Keratinocyte (primary cell): Measurements from ENCODE around the gene OXNAD1. TPM values are rescaled to one million over a fixed set of nuclear protein-coding genes. Genes with fewer than 3 reads are reported as not detected.

Experiments
- DNase-seq: peaks from one replicate; pipeline ENCODE4 v3.0.0-alpha.2; 2011; ENCODE audit warnings: low read depth, missing footprints, low spot score
- FAIRE-seq: peaks from 2 replicates; lab custom pipeline; 2011; peaks lifted over from hg19 to GRCh38; lab: Jason Lieb, UNC
- H2AFZ ChIP-seq: 2 replicates; pipeline ENCODE4 v1.6.0; 2012; ENCODE audit warnings: low read length, control low read depth, inconsistent platforms; ENCODE audit not compliant: control insufficient read depth
- H3K27ac ChIP-seq: 2 replicates; pipeline ENCODE4 v1.5.1; 2011; ENCODE audit warnings: low read length; ENCODE audit not compliant: control insufficient read depth, insufficient read depth
- H3K27me3 ChIP-seq: 3 replicates; pipeline ENCODE4 v1.6.0; 2011; ENCODE audit warnings: low read length; ENCODE audit not compliant: control insufficient read depth, insufficient read depth; ENCODE audit errors: extremely low read depth
- H3K36me3 ChIP-seq, 2 experiments: 2 replicates in 1 of 2; 3 replicates in 1 of 2; pipeline ENCODE4 v1.5.1; 2011; ENCODE audit warnings: low read length in 2 of 2, mild to moderate bottlenecking in 1 of 2; ENCODE audit not compliant: control insufficient read depth in 2 of 2, insufficient read depth in 2 of 2; ENCODE audit errors: extremely low read depth in 1 of 2
- H3K4me1 ChIP-seq: 3 replicates; pipeline ENCODE4 v1.5.1; 2011; ENCODE audit warnings: low read length; ENCODE audit not compliant: control insufficient read depth, insufficient read depth; ENCODE audit errors: extremely low read depth
- H3K4me2 ChIP-seq: 3 replicates; pipeline ENCODE4 v1.6.0; 2011; ENCODE audit warnings: low read depth, low read length; ENCODE audit not compliant: control insufficient read depth, insufficient read depth; ENCODE audit errors: extremely low read depth
- H3K4me3 ChIP-seq, 3 experiments: fragments of 200-600 bp in 1 of 3; sonication (generic) in 1 of 3; 2 replicates in 2 of 3; 3 replicates in 1 of 3; pipeline ENCODE4 v1.5.1; 2011 to 2016; ENCODE audit warnings: low read length in 3 of 3, mild to moderate bottlenecking in 3 of 3, control low read depth in 2 of 3, inconsistent platforms in 1 of 3, low read depth in 1 of 3, mixed read lengths in 1 of 3, mixed run types in 1 of 3, moderate library complexity in 1 of 3; ENCODE audit not compliant: control insufficient read depth in 2 of 3, insufficient read depth in 2 of 3; ENCODE audit errors: extremely low read depth in 1 of 3
- H3K79me2 ChIP-seq: 2 replicates; pipeline ENCODE4 v1.6.0; 2012; ENCODE audit warnings: low read length; ENCODE audit not compliant: control insufficient read depth, insufficient read depth
- H3K9ac ChIP-seq: 3 replicates; pipeline ENCODE4 v1.6.0; 2011; ENCODE audit warnings: low read length; ENCODE audit not compliant: control insufficient read depth, insufficient read depth; ENCODE audit errors: extremely low read depth
- H3K9me1 ChIP-seq: 3 replicates; pipeline ENCODE4 v1.6.0; 2011; ENCODE audit warnings: low read length; ENCODE audit not compliant: control insufficient read depth, insufficient read depth; ENCODE audit errors: extremely low read depth
- H3K9me3 ChIP-seq: 2 replicates; pipeline ENCODE4 v1.5.1; 2012; ENCODE audit warnings: low read depth, low read length; ENCODE audit not compliant: control insufficient read depth
- H4K20me1 ChIP-seq: 3 replicates; pipeline ENCODE4 v1.6.0; 2011; ENCODE audit warnings: low read length; ENCODE audit not compliant: control insufficient read depth, insufficient read depth; ENCODE audit errors: extremely low read depth
- EZH2 ChIP-seq: IDR thresholded peaks from one replicate; pipeline ENCODE4 v1.6.1; 2012; ENCODE audit warnings: inconsistent platforms, mild to moderate bottlenecking, low read length, moderate library complexity
- dilution Hi-C: fragments of 300-500 bp; cut with MboI; formaldehyde crosslinking; loops from one replicate; pipeline ENCODE4 v1.7.0; 2020; ENCODE audit warnings: low sequenced_read_pairs; ENCODE audit not compliant: extremely low pct_ligation_motif_present
- polyA plus RNA-seq, 5 experiments: library from polyadenylated mRNA; depleted of rRNA in 3 of 5; stranded (reverse) in 3 of 5; stranded (forward) in 1 of 5; unstranded in 1 of 5; fragments of >200 nt; gene quantifications; 1 replicate in 1 of 5; 2 replicates in 3 of 5; 3 replicates in 1 of 5; pipeline versions ENCODE4 v1.2.1 to v1.2.3, GENCODE V29; 2011 to 2012; ENCODE audit warnings: missing spikeins in 2 of 5, low read depth in 1 of 5, low replicate concordance in 1 of 5
- TF ChIP-seq, protein P1 (sequence below), 3 experiments: IDR thresholded peaks in 1 of 3; conservative IDR thresholded peaks in 1 of 3; optimal IDR thresholded peaks in 1 of 3; 2 replicates in 2 of 3; 3 replicates in 1 of 3; pipeline versions ENCODE3 to v1.5.1; 2011; ENCODE audit warnings: low read length in 3 of 3, mild to moderate bottlenecking in 3 of 3, moderate library complexity in 2 of 3, control low read depth in 1 of 3, inconsistent platforms in 1 of 3; ENCODE audit not compliant: insufficient read depth in 2 of 3; ENCODE audit errors: extremely low read depth in 1 of 3

OXNAD1 gene
- polyA plus RNA-seq, 1 donor (not counting 4 experiments of a cell fraction or from before 2014, with no cell fraction given) = 15.2 TPM

GRCh38 chr3:16241225-16241624, 23.8 kb upstream of the OXNAD1 start:
- FAIRE-seq = no peak
- dilution Hi-C loops = no loop called here

DNA sequence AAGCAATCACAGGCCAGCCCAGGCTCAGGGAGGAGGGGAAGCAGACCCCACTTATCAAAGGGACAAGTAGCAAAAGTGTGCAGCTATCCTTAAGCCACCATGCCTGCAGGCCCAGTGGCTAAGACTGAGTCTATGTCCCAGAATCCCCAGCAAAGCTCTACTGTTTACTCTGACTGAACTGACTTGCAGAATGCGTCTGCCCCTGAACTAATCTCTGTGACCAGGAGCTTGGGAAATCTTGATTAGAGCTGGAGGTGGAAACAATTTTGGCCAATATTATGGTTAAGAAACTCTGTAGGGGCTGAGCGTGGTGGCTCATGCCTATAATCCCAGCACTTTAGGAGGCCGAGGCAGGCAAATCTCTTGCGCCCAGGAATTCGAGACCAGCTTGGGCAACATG, 22.8 kb upstream of the OXNAD1 start:
- DNase-seq = no peak
- H3K9ac ChIP-seq = no peak overlapping the region
- dilution Hi-C loops = no loop called here

More at GRCh38 chr3:16241225-16241624, 23.8 kb upstream of the OXNAD1 start:
- H3K9me1 ChIP-seq = no peaks in the 10 kb centered on the region
- H4K20me1 ChIP-seq = no peaks in the 10 kb centered on the region
- TF ChIP-seq, protein P1, sequence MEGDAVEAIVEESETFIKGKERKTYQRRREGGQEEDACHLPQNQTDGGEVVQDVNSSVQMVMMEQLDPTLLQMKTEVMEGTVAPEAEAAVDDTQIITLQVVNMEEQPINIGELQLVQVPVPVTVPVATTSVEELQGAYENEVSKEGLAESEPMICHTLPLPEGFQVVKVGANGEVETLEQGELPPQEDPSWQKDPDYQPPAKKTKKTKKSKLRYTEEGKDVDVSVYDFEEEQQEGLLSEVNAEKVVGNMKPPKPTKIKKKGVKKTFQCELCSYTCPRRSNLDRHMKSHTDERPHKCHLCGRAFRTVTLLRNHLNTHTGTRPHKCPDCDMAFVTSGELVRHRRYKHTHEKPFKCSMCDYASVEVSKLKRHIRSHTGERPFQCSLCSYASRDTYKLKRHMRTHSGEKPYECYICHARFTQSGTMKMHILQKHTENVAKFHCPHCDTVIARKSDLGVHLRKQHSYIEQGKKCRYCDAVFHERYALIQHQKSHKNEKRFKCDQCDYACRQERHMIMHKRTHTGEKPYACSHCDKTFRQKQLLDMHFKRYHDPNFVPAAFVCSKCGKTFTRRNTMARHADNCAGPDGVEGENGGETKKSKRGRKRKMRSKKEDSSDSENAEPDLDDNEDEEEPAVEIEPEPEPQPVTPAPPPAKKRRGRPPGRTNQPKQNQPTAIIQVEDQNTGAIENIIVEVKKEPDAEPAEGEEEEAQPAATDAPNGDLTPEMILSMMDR (optimal IDR thresholded peaks at IDR 0.05 in 1 of 3, IDR thresholded peaks at IDR 0.05 in 1 of 3, conservative IDR thresholded peaks at IDR 0.05 in 1 of 3; ENCODE audit: extremely low read depth in 1 of 3, insufficient read depth in 2 of 3, low read length in 3 of 3) = no peak
- no peak for TF ChIP-seq EZH2
- no peak overlapping the region for H2AFZ ChIP-seq
- no peak overlapping the region for H3K9ac ChIP-seq
- no peak overlapping the region for H3K4me2 ChIP-seq
- no peak overlapping the region for H3K27ac ChIP-seq
- no peak for DNase-seq
- H3K4me3 ChIP-seq = no peak overlapping the region
- H3K36me3 ChIP-seq = no peaks in the 10 kb centered on the region
- H3K4me1 ChIP-seq = peaks cover 5% of the 10 kb centered on the region
- H3K27me3 ChIP-seq = no peaks in the 10 kb centered on the region
- no peaks in the 10 kb centered on the region for H3K9me3 ChIP-seq
- H3K79me2 ChIP-seq = no peaks in the 10 kb centered on the region

More for the DNA sequence above, 22.8 kb upstream of the OXNAD1 start:
- H3K79me2 ChIP-seq = no peaks in the 10 kb centered on the region
- no peak overlapping the region for H3K4me2 ChIP-seq
- TF ChIP-seq, protein P1 (optimal IDR thresholded peaks at IDR 0.05 in 1 of 3, IDR thresholded peaks at IDR 0.05 in 1 of 3, conservative IDR thresholded peaks at IDR 0.05 in 1 of 3; ENCODE audit: extremely low read depth in 1 of 3, insufficient read depth in 2 of 3, low read length in 3 of 3) = no peak
- TF ChIP-seq EZH2 = no peak
- no peaks in the 10 kb centered on the region for H3K36me3 ChIP-seq
- no peak overlapping the region for H3K4me3 ChIP-seq
- no peak for FAIRE-seq
- H4K20me1 ChIP-seq = no peaks in the 10 kb centered on the region
- no peaks in the 10 kb centered on the region for H3K9me3 ChIP-seq
- H2AFZ ChIP-seq = no peak overlapping the region
- no peaks in the 10 kb centered on the region for H3K9me1 ChIP-seq
- H3K27ac ChIP-seq = no peak overlapping the region
- no peaks in the 10 kb centered on the region for H3K27me3 ChIP-seq
- H3K4me1 ChIP-seq = peaks cover 5% of the 10 kb centered on the region
